Calu3 (cell line): ENCODE data around the gene C19orf44. TPM values are rescaled to one million over a fixed set of nuclear protein-coding genes. Genes with fewer than 3 reads are reported as not detected.

ENCODE experiments used
- BruUV-seq: library from RNA; stranded (reverse); fragments of 400-500 nt; replicated peaks from 2 replicates; lab custom pipeline; 2021; lab: Mats Ljungman, UMichigan
- CTCF ChIA-PET: fragments of 300-600 bp; sonication (Branson Sonifier 250); formaldehyde crosslinking; loops from one replicate; lab custom pipeline; 2022; ENCODE audit warnings: antibody characterized with exemption; lab: Charles Lee
- DNase-seq: peaks from one replicate; pipeline ENCODE4 v3.0.0; 2022
- H3K27ac Mint-ChIP-seq: one replicate; pipeline ENCODE4 v1.8.0; 2022; ENCODE audit warnings: mixed read lengths; ENCODE audit not compliant: unreplicated experiment
- H3K27me3 Mint-ChIP-seq: one replicate; pipeline ENCODE4 v1.8.0; 2022; ENCODE audit warnings: mixed read lengths; ENCODE audit not compliant: unreplicated experiment
- H3K36me3 Mint-ChIP-seq: one replicate; pipeline ENCODE4 v1.8.0; 2022; ENCODE audit warnings: mild to moderate bottlenecking, moderate library complexity, mixed read lengths; ENCODE audit not compliant: insufficient read depth, unreplicated experiment
- H3K4me1 Mint-ChIP-seq: one replicate; pipeline ENCODE4 v1.8.0; 2022; ENCODE audit warnings: mild to moderate bottlenecking, low read depth, mixed read lengths; ENCODE audit not compliant: unreplicated experiment
- H3K4me3 Mint-ChIP-seq: one replicate; pipeline ENCODE4 v1.8.0; 2022; ENCODE audit warnings: mild to moderate bottlenecking, low read depth, moderate library complexity, mixed read lengths; ENCODE audit not compliant: unreplicated experiment
- H3K9me3 Mint-ChIP-seq: one replicate; pipeline ENCODE4 v1.8.0; 2022; ENCODE audit warnings: low read depth, mixed read lengths; ENCODE audit not compliant: unreplicated experiment
- intact Hi-C: fragments of 100-400 bp; cut with micrococcal nuclease; formaldehyde crosslinking; loops from one replicate; pipeline ENCODE4 v1.10.0; 2022; ENCODE audit not compliant: unreplicated experiment
- total RNA-seq: library from RNA; stranded (reverse); gene quantifications from 2 replicates; pipeline ENCODE4 v1.2.3, GENCODE V29; 2022
- TF ChIP-seq, protein P1 (sequence below): fragments of 200-600 bp; IDR thresholded peaks from one replicate; pipeline ENCODE4 v1.8.0; 2022; ENCODE audit warnings: antibody characterized with exemption; ENCODE audit not compliant: unreplicated experiment

C19orf44 gene
- total RNA-seq, 1 experiment from 2014 or later, result 4.5 TPM

DNA sequence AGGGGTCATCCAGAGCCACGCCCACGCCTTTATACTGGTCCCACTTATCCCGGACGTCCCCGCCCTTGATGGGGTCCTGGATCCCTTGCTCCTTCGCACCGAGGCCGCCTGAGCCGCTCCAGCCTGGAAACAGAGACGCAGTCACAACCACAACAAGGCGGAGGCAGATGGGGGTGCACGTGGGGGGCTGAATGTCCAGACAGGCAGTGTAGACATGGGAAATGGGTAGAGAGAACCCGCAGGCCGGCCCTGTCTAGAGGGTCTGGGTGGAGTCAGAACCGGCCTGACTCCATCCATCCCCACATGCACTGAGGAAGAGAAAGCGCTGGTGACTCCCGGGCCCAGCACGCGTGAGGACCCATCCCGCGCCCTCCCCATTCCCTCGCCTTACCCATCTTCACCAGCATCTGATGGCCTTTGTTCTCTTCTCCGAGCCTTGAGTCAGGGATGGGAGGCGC is 23.1 kb downstream of the C19orf44 start:
- Mint-ChIP-seq H3K27ac (no peak overlapping the region), H3K27me3 (no peaks in the 10 kb centered on the region), H3K4me3 (no peak overlapping the region), H3K4me1 (no peaks in the 10 kb centered on the region), H3K9me3 (no peaks in the 10 kb centered on the region), H3K36me3 (peaks cover 40% of the 10 kb centered on the region)
- CTCF ChIA-PET, result no interaction called here
- TF ChIP-seq, protein P1, sequence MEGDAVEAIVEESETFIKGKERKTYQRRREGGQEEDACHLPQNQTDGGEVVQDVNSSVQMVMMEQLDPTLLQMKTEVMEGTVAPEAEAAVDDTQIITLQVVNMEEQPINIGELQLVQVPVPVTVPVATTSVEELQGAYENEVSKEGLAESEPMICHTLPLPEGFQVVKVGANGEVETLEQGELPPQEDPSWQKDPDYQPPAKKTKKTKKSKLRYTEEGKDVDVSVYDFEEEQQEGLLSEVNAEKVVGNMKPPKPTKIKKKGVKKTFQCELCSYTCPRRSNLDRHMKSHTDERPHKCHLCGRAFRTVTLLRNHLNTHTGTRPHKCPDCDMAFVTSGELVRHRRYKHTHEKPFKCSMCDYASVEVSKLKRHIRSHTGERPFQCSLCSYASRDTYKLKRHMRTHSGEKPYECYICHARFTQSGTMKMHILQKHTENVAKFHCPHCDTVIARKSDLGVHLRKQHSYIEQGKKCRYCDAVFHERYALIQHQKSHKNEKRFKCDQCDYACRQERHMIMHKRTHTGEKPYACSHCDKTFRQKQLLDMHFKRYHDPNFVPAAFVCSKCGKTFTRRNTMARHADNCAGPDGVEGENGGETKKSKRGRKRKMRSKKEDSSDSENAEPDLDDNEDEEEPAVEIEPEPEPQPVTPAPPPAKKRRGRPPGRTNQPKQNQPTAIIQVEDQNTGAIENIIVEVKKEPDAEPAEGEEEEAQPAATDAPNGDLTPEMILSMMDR, result no peak
- BruUV-seq, result no TSS peak
- DNase-seq, result no peak
- intact Hi-C loops, result no loop called here

DNA sequence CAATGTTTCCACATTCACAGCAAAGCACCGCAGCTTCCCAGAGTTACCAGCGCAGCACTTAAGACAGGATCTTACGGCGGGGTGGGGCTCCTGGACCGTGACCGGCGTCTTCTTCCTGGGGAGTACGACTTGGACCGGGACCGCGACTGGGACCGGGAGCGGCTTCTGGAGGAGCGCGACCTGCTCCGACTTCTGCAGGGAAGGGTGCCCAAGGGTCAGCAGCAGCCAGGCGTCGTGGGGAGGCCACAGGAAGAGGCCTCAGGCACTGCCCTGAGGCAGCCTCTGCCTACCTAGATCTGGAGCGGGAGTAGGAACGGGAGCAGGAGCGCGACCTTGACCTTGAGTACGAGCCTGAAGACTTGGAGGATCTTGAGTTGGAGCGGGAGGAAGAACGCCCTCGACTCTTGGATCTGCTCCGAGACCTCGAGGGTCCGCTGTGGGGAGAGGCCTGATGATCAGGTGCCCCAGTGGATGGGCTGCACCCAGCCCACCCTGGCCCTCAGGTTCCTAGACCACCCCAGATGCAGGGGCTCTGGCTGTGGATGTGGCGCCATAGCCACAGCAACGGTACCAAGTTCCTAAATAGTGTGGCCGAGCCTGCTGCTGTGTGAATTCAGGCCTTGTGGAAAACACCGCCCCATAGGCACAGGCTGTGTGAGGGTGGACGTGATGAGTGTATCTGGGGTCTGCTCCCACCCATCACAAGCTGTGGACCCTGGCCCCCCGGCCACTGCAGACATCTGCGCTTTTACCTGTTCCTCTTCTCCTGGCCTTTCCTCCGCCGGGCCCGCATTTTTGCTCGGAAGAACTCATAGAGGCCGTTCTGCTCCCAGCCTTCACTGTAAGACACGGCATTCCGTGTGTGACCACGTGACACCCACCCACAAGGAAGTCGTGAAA is 24.1 kb downstream of the C19orf44 start:
- no peaks in the 10 kb centered on the region for H3K27me3 Mint-ChIP-seq
- no peak for DNase-seq
- H3K4me3 Mint-ChIP-seq, result no peak overlapping the region
- no peaks in the 10 kb centered on the region for H3K9me3 Mint-ChIP-seq
- no TSS peak for BruUV-seq
- H3K27ac Mint-ChIP-seq, result no peak overlapping the region
- TF ChIP-seq, protein P1, result no peak
- H3K36me3 Mint-ChIP-seq, result peaks cover 45% of the 10 kb centered on the region
- intact Hi-C loops, result no loop called here
- H3K4me1 Mint-ChIP-seq, result no peaks in the 10 kb centered on the region
- CTCF ChIA-PET, result no interaction called here

GRCh38 chr19:16520986-16521624 is 24.9 kb downstream of the C19orf44 start:
- no TSS peak for BruUV-seq
- peaks cover 52% of the 10 kb centered on the region for H3K36me3 Mint-ChIP-seq
- TF ChIP-seq, protein P1, result no peak
- no peak overlapping the region for H3K27ac Mint-ChIP-seq
- no peak overlapping the region for H3K4me3 Mint-ChIP-seq
- no peaks in the 10 kb centered on the region for H3K4me1 Mint-ChIP-seq
- intact Hi-C loops, result no loop called here
- CTCF ChIA-PET, result no interaction called here
- no peaks in the 10 kb centered on the region for H3K9me3 Mint-ChIP-seq
- H3K27me3 Mint-ChIP-seq, result no peaks in the 10 kb centered on the region
- DNase-seq, result no peak

GRCh38 chr19:16521715-16522289 is 25.6 kb downstream of the C19orf44 start:
- no peaks in the 10 kb centered on the region for H3K4me1 Mint-ChIP-seq
- no peak overlapping the region for H3K27ac Mint-ChIP-seq
- H3K36me3 Mint-ChIP-seq, result peaks cover 53% of the 10 kb centered on the region
- H3K27me3 Mint-ChIP-seq, result no peaks in the 10 kb centered on the region
- DNase-seq, result no peak
- no peaks in the 10 kb centered on the region for H3K9me3 Mint-ChIP-seq
- TF ChIP-seq, protein P1, result no peak
- CTCF ChIA-PET, result interaction anchor here (0.6 kb wide), 1 partner anchor 154 kb away, joined by 4 read pairs; no protein-coding TSS in a partner anchor
- no peak overlapping the region for H3K4me3 Mint-ChIP-seq
- intact Hi-C loops, result no loop called here
- BruUV-seq, result no TSS peak
